HG03175 (cell line): Measurements from ENCODE around the gene PSMD8.

Experiments used
- ATAC-seq: cut with Tn5 transposase; IDR thresholded peaks from one replicate; pipeline ENCODE4 v1.9.1; 2021; ENCODE audit warnings: mild to moderate bottlenecking, moderate library complexity; ENCODE audit not compliant: unreplicated experiment

PSMD8 gene

DNA sequence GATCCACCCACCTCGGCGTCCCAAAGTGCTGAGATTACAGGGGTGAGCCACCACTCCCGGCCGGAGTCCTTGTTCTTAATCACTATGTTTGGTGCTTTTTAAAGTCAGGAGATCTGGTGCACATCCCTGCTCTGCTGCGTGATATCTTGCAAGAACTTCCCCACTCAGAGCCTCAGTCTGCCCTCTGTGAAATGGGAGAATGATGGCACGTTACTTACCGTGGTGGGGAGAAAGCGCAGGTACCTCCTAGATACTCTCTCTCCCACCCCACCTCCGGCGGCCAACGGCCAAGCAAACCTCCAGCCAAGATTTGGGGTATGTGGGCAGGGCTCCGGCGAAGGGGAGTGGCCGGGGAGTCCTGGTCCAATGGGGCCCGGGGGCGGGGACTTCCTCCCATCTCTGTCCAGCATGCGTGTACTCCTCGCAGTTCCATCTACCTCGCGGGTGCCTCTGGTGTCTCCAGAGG is 58.9 kb downstream of the PSMD8 start, which contains the start of gene RYR1:
Gene RYR1 (plus strand): TSS at position 424 of the 466 bp plus-strand sequence. CDS start 139 bp downstream, outside the sequence.
- no peak for ATAC-seq
